ENCODE data around the gene SNAP29.

GRCh38 chr22:20904980-20905355, 46.2 kb downstream of the SNAP29 start:
- no peak for TF ChIP-seq CTCF (IDR thresholded peaks at IDR 0.05)
- no peak for TF ChIP-seq EP300 (IDR thresholded peaks at IDR 0.05)
